Medulla oblongata (tissue), 1 donor: ENCODE measurements around the gene BANF1.
A peak's percentile ranks its signal among the peaks of the same experiment; 100 is the strongest.
"Not testable (repeated sequence)": the region's sequence is repeated elsewhere in the genome, so short reads cannot be mapped to it uniquely, and the experiment has no call there.

Experiments used
- DNase-seq: peaks from one replicate; pipeline ENCODE4 v3.0.0-alpha.2; 2015; ENCODE audit errors: extremely low spot score

The BANF1 gene

GRCh38 chr11:65978391-65979238, 23.7 kb upstream of the BANF1 start:
- no peak for DNase-seq

GRCh38 chr11:65979261-65979759, 23.0 kb upstream of the BANF1 start:
- DNase-seq, result no peak

GRCh38 chr11:65981101-65981740, 21.1 kb upstream of the BANF1 start:
- no peak for DNase-seq

GRCh38 chr11:65981972-65982823, 20.1 kb upstream of the BANF1 start:
- no peak for DNase-seq

GRCh38 chr11:65982824-65983588, 19.3 kb upstream of the BANF1 start:
- no peak for DNase-seq

- no peak for DNase-seq
Measured at GRCh38 chr11:65983589-65983987, 18.7 kb upstream of the BANF1 start.

GRCh38 chr11:65987336-65987735, 15.0 kb upstream of the BANF1 start:
- no peak for DNase-seq

- DNase-seq, result peak; percentile 98
Measured at GRCh38 chr11:65988791-65989592, 13.3 kb upstream of the BANF1 start.

- no peak for DNase-seq
Measured at GRCh38 chr11:65992056-65992455, 10.2 kb upstream of the BANF1 start.

- no peak for DNase-seq
Measured at GRCh38 chr11:65997286-65997685, 5.0 kb upstream of the BANF1 start.

- no peak for DNase-seq
Measured at GRCh38 chr11:66002648-66003225, 434 bp downstream of the BANF1 start.

GRCh38 chr11:66003291-66003690, 988 bp downstream of the BANF1 start:
- DNase-seq, result no peak

- DNase-seq, result no peak
Measured at GRCh38 chr11:66004186-66004585, 1.9 kb downstream of the BANF1 start.

- no peak for DNase-seq
Measured at GRCh38 chr11:66006134-66006890, 4.0 kb downstream of the BANF1 start.

GRCh38 chr11:66006891-66007176, 4.5 kb downstream of the BANF1 start:
- no peak for DNase-seq

GRCh38 chr11:66007201-66007634, 4.9 kb downstream of the BANF1 start:
- DNase-seq, result no peak

GRCh38 chr11:66008095-66008467, 5.8 kb downstream of the BANF1 start:
- no peak for DNase-seq

- no peak for DNase-seq
Measured at GRCh38 chr11:66008468-66009101, 6.3 kb downstream of the BANF1 start.

- DNase-seq, result not testable (repeated sequence)
Measured at GRCh38 chr11:66010036-66010435, 7.7 kb downstream of the BANF1 start.
